Stimulated activated naive CD8-positive, alpha-beta T cell treated with anti-CD3 and anti-CD28 coated beads, Interleukin-15, amount 100 ng/mL, for 72 hours (primary cell): ENCODE data around the gene TMEM108.
A peak's percentile ranks its signal among the peaks of the same experiment; 100 is the strongest.

Experiments used
- ATAC-seq: fragments of 150-1000 bp; cut with Tn5 transposase; 2 replicates; pipeline ENCODE4 v1.10.0; 2021; ENCODE audit warnings: mild to moderate bottlenecking, moderate library complexity
- DNase-seq, 2 donors: peaks; one replicate each; pipeline ENCODE4 v3.0.0; 2021 to 2022
- H3K27ac Mint-ChIP-seq, 2 donors: one replicate each; pipeline ENCODE4 v1.8.0; 2022; ENCODE audit warnings: mild to moderate bottlenecking in 2 of 2, mixed read lengths in 2 of 2, moderate library complexity in 2 of 2
- H3K27me3 Mint-ChIP-seq: one replicate; pipeline ENCODE4 v1.8.0; 2022; ENCODE audit warnings: mixed read lengths
- H3K4me1 Mint-ChIP-seq: one replicate; pipeline ENCODE4 v1.8.0; 2022; ENCODE audit warnings: mild to moderate bottlenecking, mixed read lengths
- H3K4me3 Mint-ChIP-seq, 2 donors: one replicate each; pipeline ENCODE4 v1.8.0; 2022; ENCODE audit warnings: mild to moderate bottlenecking in 2 of 2, mixed read lengths in 2 of 2, moderate library complexity in 1 of 2
- H3K9me3 Mint-ChIP-seq, 2 donors: one replicate each; pipeline ENCODE4 v1.8.0; 2022; ENCODE audit warnings: mixed read lengths in 2 of 2

Gene TMEM108

GRCh38 chr3:133369068-133369440 lies 330.9 kb downstream of the TMEM108 start:
- no peak for DNase-seq
- Mint-ChIP-seq H3K27ac (no peak overlapping the region), H3K27me3 (no peaks in the 10 kb centered on the region), H3K4me3 (no peak overlapping the region), H3K4me1 (no peaks in the 10 kb centered on the region), H3K9me3 (no peaks in the 10 kb centered on the region)
- ATAC-seq, result no peak

- Mint-ChIP-seq H3K4me1 (no peaks in the 10 kb centered on the region), H3K4me3 (no peak overlapping the region), H3K9me3 (no peaks in the 10 kb centered on the region), H3K27me3 (no peaks in the 10 kb centered on the region), H3K27ac (no peak overlapping the region)
- no peak for ATAC-seq
- no peak for DNase-seq
These were observed 333.0 kb downstream of the TMEM108 start for GRCh38 chr3:133371181-133371580.

GRCh38 chr3:133371676-133372075 lies 333.5 kb downstream of the TMEM108 start:
- H3K4me1 Mint-ChIP-seq, result no peaks in the 10 kb centered on the region
- H3K27me3 Mint-ChIP-seq, result no peaks in the 10 kb centered on the region
- ATAC-seq (no peak), DNase-seq (no peak)
- no peak overlapping the region for H3K27ac Mint-ChIP-seq
- no peak overlapping the region for H3K4me3 Mint-ChIP-seq
- H3K9me3 Mint-ChIP-seq, result no peaks in the 10 kb centered on the region

DNA sequence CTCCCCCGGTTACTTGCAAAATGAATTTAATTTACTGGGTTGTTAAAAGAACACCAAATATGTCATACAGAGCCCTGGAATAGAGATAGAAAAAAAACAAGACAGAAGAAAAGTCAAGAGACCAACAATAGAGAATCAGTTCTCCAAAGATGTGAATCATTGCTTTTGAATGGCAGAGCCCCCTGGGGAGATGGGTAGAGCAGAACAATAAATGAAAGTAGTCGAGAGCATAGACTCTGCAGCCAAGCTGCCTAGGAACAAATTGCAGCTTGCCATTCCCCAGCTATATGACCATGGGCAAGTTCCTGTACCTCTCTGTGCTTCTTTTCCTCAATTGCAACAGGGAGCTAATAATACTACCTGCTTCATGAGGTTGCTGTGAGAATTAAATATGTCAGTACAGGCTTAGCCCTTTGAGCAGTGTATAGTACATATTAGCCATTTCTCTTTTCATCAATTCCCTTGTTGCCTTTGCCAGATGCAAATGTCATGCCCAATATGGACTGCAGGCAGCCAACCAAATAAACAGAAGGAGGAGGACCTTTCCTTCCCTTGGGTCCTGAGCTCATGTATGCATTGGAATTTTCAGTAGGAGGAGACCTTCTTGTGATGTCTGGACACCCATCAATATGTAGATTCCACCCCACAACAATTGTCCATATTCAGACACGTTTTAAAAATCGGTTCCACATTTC lies 336.7 kb downstream of the TMEM108 start:
- ATAC-seq (no peak), DNase-seq (no peak)
- H3K27me3 Mint-ChIP-seq, result no peaks in the 10 kb centered on the region
- no peaks in the 10 kb centered on the region for H3K4me1 Mint-ChIP-seq
- no peak overlapping the region for H3K27ac Mint-ChIP-seq
- H3K4me3 Mint-ChIP-seq, result no peak overlapping the region
- no peaks in the 10 kb centered on the region for H3K9me3 Mint-ChIP-seq

GRCh38 chr3:133375403-133375745 lies 337.2 kb downstream of the TMEM108 start:
- ATAC-seq (no peak), DNase-seq (no peak)
- no peak overlapping the region for H3K27ac Mint-ChIP-seq
- no peak overlapping the region for H3K4me3 Mint-ChIP-seq
- no peaks in the 10 kb centered on the region for H3K4me1 Mint-ChIP-seq
- no peaks in the 10 kb centered on the region for H3K27me3 Mint-ChIP-seq
- H3K9me3 Mint-ChIP-seq, result no peaks in the 10 kb centered on the region

DNA sequence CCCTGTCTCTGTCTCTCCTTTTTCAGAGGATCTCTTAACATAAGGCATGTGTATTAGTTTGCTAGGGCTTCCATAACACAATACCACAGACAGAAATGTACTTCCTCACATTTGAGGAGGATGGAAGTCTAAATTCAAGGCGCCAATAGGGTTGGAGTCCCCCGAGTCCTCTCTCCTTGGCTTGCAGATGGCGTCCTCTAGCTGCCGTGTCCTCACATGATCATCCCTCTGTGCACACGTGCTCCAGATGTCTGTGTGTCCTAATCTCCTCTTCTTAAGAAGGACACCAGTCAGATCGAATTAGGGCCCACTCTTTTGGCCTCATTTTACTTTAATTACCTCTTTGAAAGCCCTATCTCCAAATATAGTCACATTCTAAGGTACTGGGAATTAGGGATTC lies 338.6 kb downstream of the TMEM108 start:
- Mint-ChIP-seq H3K27ac (no peak overlapping the region), H3K4me3 (no peak overlapping the region), H3K9me3 (no peaks in the 10 kb centered on the region), H3K4me1 (no peaks in the 10 kb centered on the region), H3K27me3 (no peaks in the 10 kb centered on the region)
- DNase-seq (no peak), ATAC-seq (no peak)

GRCh38 chr3:133377396-133377795 lies 339.2 kb downstream of the TMEM108 start:
- DNase-seq, result no peak
- ATAC-seq, result no peak

GRCh38 chr3:133379926-133380325 lies 341.7 kb downstream of the TMEM108 start:
- no peak overlapping the region for H3K4me3 Mint-ChIP-seq
- DNase-seq (no peak), ATAC-seq (peak; percentile 27)
- no peaks in the 10 kb centered on the region for H3K9me3 Mint-ChIP-seq
- no peak overlapping the region for H3K27ac Mint-ChIP-seq
- no peaks in the 10 kb centered on the region for H3K4me1 Mint-ChIP-seq
- no peaks in the 10 kb centered on the region for H3K27me3 Mint-ChIP-seq

More at GRCh38 chr3:133377396-133377795, 339.2 kb downstream of the TMEM108 start:
- Mint-ChIP-seq H3K9me3 (no peaks in the 10 kb centered on the region), H3K4me3 (no peak overlapping the region), H3K27ac (no peak overlapping the region), H3K27me3 (no peaks in the 10 kb centered on the region), H3K4me1 (no peaks in the 10 kb centered on the region)

- Mint-ChIP-seq H3K4me3 (no peak overlapping the region), H3K9me3 (no peaks in the 10 kb centered on the region), H3K27ac (peak overlapping the region in 1 of 2 donors; percentile 86), H3K4me1 (no peaks in the 10 kb centered on the region), H3K27me3 (no peaks in the 10 kb centered on the region)
- no peak for DNase-seq
- ATAC-seq, result no peak
These were observed 342.5 kb downstream of the TMEM108 start for GRCh38 chr3:133380481-133381225.

GRCh38 chr3:133381346-133382109 lies 343.3 kb downstream of the TMEM108 start:
- ATAC-seq (no peak), DNase-seq (no peak)
- no peaks in the 10 kb centered on the region for H3K27me3 Mint-ChIP-seq
- H3K4me3 Mint-ChIP-seq, result no peak overlapping the region
- no peaks in the 10 kb centered on the region for H3K4me1 Mint-ChIP-seq
- H3K27ac Mint-ChIP-seq, result peak overlapping the region in 1 of 2 donors; percentile 34
- H3K9me3 Mint-ChIP-seq, result no peaks in the 10 kb centered on the region

DNA sequence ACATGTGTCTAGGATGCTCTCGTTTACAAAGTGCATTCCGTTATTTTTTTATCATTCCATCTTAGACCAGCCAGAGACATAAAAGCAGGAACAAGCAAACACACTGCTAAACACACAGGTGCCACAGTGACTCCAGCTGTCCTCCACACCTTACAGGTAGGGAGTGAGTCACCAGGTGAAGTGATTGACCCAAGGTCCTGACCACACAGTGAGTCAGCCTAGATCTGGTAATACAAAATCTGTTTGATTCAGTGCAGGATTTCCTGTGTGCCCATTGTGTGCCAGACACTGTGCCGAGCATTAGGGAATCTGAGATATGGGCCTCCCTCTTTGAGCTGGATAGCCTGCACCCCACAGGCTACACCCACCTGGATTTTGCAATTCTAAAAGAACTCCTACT lies 345.0 kb downstream of the TMEM108 start:
- no peaks in the 10 kb centered on the region for H3K9me3 Mint-ChIP-seq
- ATAC-seq (no peak), DNase-seq (no peak)
- no peak overlapping the region for H3K4me3 Mint-ChIP-seq
- H3K4me1 Mint-ChIP-seq, result no peaks in the 10 kb centered on the region
- H3K27ac Mint-ChIP-seq, result no peak overlapping the region
- no peaks in the 10 kb centered on the region for H3K27me3 Mint-ChIP-seq

DNA sequence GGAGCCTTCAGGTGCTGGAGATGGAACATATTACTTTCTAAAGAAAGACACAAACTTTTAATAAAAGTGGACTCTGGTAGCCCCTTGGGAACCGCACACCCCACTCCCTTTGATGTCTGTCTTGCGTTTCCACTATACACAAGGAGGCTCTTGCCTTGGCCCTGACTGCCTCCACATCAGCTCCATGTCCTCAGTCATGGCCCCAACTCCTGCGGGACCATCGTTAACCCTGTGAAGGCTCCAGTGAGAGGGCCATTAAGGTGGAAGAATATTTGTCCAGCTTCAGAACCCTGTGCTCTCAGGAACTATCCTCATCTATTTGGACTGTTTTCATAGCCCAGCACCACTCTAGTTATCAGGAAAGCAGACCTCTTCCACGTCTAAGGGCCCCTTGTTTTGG lies 345.6 kb downstream of the TMEM108 start:
- Mint-ChIP-seq H3K9me3 (no peaks in the 10 kb centered on the region), H3K27me3 (no peaks in the 10 kb centered on the region), H3K4me3 (no peak overlapping the region), H3K4me1 (no peaks in the 10 kb centered on the region), H3K27ac (peak overlapping the region in 1 of 2 donors; percentile 67)
- DNase-seq (no peak), ATAC-seq (no peak)

GRCh38 chr3:133384331-133385027 lies 346.3 kb downstream of the TMEM108 start:
- Mint-ChIP-seq H3K4me1 (no peaks in the 10 kb centered on the region), H3K9me3 (no peaks in the 10 kb centered on the region), H3K27ac (peak overlapping the region in 1 of 2 donors; percentile 27), H3K27me3 (no peaks in the 10 kb centered on the region), H3K4me3 (no peak overlapping the region)
- ATAC-seq, result peak; percentile 66
- peak; percentile 23 to 34 for DNase-seq

- Mint-ChIP-seq H3K4me3 (no peak overlapping the region), H3K27me3 (no peaks in the 10 kb centered on the region), H3K9me3 (no peaks in the 10 kb centered on the region), H3K4me1 (no peaks in the 10 kb centered on the region), H3K27ac (peak overlapping the region in 1 of 2 donors; percentile 69)
- DNase-seq (no peak), ATAC-seq (no peak)
These were observed 348.7 kb downstream of the TMEM108 start for GRCh38 chr3:133386876-133387275.

DNA sequence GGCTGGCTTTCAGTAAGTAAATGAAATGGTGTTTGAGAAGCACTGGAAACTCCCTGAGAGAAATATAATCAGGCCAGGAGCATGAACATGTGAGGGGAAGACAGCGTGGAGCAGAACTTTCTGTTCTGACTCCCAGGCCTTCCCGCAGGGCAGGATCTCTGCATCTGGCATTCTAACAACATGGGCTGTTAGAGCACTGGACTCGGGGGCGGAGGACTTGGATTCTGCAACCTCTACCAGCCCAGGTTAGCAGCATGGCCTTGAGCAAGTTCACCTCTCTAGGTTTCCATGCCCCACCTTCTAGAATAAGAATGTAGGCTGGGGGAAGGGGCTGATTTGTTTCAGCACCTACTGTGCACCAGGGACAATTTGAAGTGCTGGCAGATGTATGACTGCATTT lies 349.1 kb downstream of the TMEM108 start:
- no peak for DNase-seq
- Mint-ChIP-seq H3K9me3 (no peaks in the 10 kb centered on the region), H3K27me3 (no peaks in the 10 kb centered on the region), H3K27ac (peak overlapping the region in 1 of 2 donors; percentile 69), H3K4me1 (no peaks in the 10 kb centered on the region), H3K4me3 (no peak overlapping the region)
- ATAC-seq, result no peak
